HG02852 (cell line): ENCODE results near the gene PNO1.
"Not testable (repeated sequence)": the region's sequence is repeated elsewhere in the genome, so short reads cannot be mapped to it uniquely, and the experiment has no call there.

Experiments used
- ATAC-seq: cut with Tn5 transposase; IDR thresholded peaks from one replicate; pipeline ENCODE4 v1.9.1; 2021; ENCODE audit warnings: mild to moderate bottlenecking, moderate library complexity; ENCODE audit not compliant: unreplicated experiment

PNO1 gene

GRCh38 chr2:68157402-68158133, at the start of gene PNO1:
TSS of gene PNO1 (plus strand) at chr2:68157888. CDS start at chr2:68157935, 47 bp downstream.
- peak; percentile 95 for ATAC-seq

DNA sequence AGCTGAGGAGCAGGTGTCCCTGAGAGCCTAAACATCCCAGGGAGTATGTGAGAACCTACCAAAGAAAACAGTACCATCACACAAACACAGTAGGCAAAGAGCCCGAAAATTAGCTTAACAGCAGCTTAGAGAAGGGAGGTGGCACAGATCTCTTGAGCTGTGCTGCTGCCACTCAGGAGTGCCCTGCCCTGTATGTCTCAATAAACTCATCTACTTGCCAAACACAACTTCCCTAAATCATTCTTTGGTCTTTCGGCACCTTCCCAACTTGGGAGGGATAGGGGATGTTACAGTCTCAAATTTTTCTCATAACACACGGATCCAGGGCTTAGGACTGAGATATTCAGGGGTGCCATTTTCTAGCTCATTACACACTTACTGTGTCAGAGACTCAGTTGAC, 49.6 kb upstream of the PNO1 start:
- ATAC-seq: no peak

DNA sequence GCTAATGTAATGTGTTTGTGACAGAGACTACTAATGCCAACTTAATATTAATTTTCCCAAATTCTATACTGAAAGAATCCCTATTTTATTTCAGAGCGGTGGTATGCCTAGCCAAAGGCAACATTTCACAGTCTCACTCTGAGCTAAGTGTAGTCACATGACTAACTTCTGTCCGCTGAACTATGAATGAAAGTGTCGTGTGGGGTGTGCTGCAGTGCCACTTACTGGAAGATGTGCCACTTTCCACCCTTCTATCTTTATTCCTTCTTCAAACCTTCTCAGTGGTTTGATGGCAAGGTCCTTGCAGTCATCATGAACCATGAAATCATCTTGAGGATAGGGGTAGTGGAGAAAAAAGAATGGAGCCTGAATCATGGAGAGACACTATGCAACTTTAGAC, 47.6 kb upstream of the PNO1 start:
- ATAC-seq: peak; percentile 78

DNA sequence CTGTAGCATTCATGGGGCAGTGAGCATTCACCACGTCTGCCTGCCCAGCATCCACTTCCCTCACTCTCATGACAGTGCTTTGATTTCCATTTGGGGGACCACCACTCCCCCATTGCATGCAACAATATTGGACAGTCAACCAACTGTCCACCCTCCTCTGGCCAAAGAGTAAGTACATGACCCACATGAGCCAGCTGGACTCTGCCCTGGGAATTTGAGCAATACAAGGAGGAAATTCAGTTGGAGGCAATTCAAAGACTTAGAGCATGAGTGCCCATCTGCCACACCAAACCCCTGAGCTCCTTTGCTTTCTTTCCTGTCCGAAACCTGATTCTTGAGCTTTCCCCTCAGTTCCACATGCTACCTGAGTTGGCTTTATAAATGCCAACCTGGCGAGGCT, 41.7 kb upstream of the PNO1 start:
- no peak for ATAC-seq

DNA sequence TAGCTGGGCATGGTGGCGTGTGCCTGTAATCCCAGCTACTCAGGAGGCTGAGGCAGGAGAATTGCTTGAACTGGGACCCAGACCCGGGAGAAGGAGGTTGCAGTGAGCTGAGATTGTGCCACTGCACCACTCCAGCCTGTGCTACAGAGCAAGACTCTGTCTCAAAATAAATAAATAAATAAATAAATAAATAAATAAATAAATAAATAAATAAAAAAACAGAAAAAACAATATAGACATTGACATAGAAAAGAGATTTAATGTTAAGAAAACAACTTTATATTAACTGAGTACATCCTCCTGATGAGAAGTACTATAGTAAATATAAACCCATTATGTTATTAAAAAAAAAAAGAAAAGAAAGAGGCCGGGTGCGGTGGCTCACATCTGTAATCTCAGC, 39.8 kb upstream of the PNO1 start:
- not testable (repeated sequence) for ATAC-seq

DNA sequence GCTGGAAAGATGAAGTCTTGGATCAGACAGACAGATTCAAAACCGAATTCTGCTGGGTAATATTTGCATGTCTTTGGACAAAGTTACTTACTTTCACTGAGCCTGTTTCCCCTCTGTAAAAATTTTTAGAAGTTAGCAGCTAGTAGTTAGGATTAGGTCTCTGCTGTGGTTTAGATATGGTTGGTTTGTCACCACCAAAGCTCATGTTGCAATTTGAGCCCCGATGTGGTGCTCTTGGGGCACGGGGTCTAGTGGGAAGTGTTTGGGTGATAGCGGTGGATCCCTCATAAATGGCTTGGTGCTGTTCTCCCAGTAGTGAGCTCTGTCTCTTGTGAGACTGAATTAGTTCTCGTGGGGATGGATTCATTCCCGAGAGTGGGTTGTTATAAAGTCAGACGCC, 38.9 kb upstream of the PNO1 start:
- ATAC-seq: no peak

DNA sequence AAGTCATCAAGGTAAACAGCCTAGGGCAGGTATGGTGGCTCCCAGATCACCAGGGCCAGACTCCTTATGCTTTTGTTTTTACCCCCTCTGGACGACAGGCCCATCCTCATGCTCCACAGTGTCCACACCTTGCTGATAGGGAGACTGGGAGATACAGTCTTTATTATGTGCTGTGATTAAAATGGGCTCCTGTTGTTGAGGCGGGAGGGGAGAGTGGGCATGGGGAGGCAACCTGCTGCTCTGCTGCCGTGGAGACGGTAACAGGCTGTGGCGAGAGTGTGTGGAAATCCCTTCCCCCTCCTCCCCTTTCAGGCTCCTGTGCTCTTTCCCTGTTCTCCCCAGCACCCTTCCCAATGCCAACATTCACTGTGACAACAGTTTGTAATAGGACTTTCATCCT, 38.2 kb upstream of the PNO1 start:
- no peak for ATAC-seq

DNA sequence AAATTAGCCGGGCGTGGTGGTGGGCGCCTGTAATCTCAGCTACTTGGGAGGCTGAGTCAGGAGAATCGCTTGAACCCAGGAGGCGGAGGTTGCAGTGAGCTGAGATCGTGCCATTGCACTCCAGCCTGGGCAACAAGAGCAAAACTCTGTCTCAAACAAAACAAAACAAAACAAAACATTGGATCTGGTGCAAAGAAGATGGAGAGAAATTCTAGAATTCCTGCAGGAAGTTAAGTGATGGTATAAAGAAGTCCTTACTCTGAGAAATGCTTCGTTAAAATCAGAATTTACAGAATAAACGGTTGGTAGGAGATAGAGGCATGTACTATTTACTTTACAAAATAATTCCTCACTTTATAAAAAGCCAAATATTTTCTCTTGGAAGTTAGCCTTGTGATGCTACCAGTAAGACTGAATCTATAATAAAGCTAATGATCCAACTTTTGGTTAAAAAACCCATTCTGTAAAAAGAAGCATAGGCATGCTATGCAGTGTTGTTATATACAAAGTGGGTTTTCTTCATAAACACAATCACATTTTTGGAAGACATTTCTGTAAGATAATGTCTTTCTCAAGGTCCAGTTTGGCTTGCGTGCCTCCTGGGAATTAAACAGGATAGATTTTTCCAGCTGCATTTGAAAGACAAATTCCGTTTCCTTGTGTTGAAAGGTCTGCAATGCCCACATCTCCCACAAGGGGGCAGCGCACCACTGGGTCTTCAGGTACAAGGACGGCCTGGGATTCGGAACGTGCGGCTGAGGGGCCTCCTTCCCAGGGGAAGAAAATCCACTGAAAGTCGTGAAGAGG, 35.6 kb upstream of the PNO1 start:
- no peak for ATAC-seq

GRCh38 chr2:68122680-68122964, 35.1 kb upstream of the PNO1 start:
- no peak for ATAC-seq

DNA sequence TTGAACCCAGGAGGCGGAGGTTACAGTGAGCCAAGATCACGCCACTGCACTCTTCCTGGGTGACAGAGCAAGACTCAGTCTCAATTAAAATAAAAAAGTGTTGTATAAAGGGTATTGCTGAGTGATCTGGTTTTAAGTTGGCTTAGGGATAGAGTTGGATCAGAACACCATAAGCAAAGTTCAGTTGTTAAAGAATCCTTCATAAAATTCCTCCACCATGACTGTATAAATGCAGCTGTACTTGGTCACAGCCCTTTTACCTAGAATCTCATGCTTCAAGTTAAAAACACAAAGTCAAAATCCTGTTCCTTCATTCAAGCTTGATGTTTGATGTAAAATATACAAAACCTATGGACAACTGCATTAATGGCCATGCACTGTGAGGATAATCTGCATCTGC, 33.4 kb upstream of the PNO1 start:
- ATAC-seq: no peak

DNA sequence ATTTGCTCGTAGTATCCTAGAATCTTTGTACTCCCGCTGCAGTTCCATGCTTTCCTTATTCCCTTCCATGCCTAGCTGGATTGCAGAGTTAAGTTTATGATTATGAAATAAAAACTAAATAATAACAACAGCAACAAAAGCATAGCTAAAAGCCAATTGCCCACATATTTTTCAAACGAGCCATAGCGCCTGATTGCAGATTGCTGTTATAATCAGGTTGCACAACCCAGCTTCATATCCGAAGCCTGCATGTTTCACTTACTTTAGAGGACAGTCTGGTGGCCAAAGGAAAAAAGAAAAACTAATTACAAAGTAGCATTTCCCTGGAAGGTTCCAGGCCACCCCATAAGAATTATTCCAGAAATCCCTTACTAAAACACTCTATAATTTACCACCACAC, 31.9 kb upstream of the PNO1 start:
- no peak for ATAC-seq

DNA sequence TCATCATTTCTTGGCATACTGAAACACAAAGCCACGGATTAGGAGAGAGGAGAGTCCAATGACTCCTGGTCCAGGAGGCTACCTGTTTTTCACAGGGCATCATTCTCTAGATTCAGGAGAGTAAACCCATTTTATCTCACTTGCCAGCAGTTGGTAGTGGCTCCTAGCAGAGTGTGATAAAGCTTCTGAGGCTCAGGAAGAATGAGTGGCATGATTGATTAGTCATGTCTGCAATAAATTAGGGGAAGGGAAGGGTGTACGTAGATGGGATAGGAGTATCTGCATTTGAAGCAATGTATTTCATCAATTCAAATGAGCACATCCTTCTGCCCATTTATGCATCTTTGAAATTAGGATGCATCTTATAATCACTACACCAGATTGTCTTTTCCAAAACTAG, 31.1 kb upstream of the PNO1 start:
- no peak for ATAC-seq

GRCh38 chr2:68127358-68128242, 30.1 kb upstream of the PNO1 start:
- peak; percentile 86 for ATAC-seq

- no peak for ATAC-seq
Measured at GRCh38 chr2:68134120-68134519, 23.6 kb upstream of the PNO1 start.

GRCh38 chr2:68134554-68134953, 23.1 kb upstream of the PNO1 start:
- no peak for ATAC-seq

GRCh38 chr2:68135448-68136320, 22.0 kb upstream of the PNO1 start:
- no peak for ATAC-seq

- ATAC-seq: no peak
Measured at GRCh38 chr2:68141875-68142274, 15.8 kb upstream of the PNO1 start.

DNA sequence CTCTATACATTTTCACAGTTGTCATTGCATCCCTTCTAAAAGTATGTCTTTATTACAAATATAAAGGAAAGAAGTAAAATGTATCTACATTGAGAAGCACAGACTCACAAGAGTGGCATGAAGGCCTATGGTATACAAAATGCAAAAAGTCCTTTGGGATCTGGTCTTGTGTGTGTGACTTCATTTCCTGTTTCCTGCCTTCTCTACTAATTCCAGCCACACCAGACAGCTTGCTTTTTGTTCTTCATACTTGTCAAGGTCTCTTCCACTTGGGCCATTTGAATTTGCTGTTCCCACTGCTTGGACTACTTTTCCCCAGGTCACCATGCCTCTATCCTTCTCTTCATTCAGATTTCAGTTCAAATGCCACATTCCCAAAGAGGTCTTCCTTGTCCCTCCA, 6.7 kb upstream of the PNO1 start:
- ATAC-seq: no peak

DNA sequence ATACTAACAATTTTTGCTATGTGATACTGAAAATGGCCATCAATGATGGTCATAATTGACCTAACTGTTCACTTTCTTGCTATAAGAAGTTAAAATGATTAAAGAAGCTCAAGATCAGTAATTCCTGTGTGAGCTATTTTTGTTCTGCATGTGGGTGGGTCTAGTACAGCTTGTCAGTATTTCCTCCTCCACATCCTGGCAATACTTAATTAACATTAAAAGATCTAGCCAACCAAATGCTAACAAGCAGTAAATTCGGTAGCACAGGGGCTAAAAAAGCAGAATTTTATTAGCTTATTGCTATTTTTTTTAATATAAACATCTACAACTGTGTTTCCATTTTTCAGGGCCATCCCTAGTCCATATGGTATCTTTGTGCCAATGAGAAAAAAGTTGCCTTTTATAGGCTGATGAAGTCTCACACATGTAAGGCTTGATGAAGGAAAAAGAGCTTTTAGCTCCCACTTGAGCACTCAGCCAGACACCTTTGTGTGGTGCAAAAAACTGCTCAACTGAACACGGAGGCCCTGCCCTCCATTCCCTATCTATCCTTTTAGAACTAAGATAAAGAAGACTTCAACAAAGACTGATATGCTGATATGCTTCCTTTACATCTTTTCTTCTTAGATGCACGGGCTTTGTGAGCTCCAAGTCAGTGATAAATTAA, 4.9 kb upstream of the PNO1 start:
- ATAC-seq: no peak

DNA sequence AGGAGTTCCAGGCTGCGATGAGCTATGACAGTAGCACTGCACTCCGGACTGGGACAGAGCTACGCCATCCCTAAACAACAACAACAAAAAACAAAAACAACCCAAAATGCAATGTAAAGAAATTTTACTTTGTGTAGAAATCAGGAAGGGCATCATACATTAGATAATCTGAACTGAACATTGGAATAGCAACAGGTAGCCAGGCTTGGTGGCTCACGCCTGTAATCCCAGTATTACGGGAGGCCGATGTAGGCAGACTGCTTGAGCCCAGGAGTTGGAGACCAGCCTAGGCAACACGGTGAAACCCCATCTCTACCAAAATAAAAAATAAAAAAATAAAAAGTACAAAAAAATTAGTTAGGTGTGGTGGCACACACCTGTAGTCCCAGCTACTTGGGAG, 2.1 kb upstream of the PNO1 start:
- no peak for ATAC-seq
